Right lobe of liver (tissue), 6 donors: ENCODE results near the gene CXCL12. TPM values are rescaled to one million over a fixed set of nuclear protein-coding genes. Genes with fewer than 3 reads are reported as not detected.
A peak's percentile ranks its signal among the peaks of the same experiment; 100 is the strongest.

Experiments
- ATAC-seq, 4 donors: fragments of 200-7000 bp; cut with Tn5 transposase; one replicate each; pipeline ENCODE4 v1.9.1; 2020; ENCODE audit warnings: mild to moderate bottlenecking in 4 of 4, moderate library complexity in 4 of 4
- DNase-seq, 3 donors: peaks; one replicate each; pipeline ENCODE4 v3.0.0-alpha.2; 2020
- H3K27ac ChIP-seq, 3 donors: fragments of 200-600 bp; one replicate each; pipeline ENCODE4 v1.8.0; 2022
- H3K27me3 ChIP-seq, 2 donors: fragments of 200-600 bp; one replicate each; pipeline ENCODE4 v1.8.0; 2022
- H3K36me3 ChIP-seq, 4 donors: fragments of 200-600 bp; sonication (generic) in 1 of 4; one replicate each; pipeline versions ENCODE4 v1.5.1 to v1.8.0; 2017 to 2022; ENCODE audit warnings: control low read depth in 1 of 4
- H3K4me1 ChIP-seq, 4 donors: fragments of 200-600 bp; sonication (generic) in 1 of 4; one replicate each; pipeline versions ENCODE4 v1.5.1 to v1.8.0; 2017 to 2022; ENCODE audit warnings: control low read depth in 1 of 4
- H3K4me3 ChIP-seq, 3 donors: fragments of 200-600 bp; one replicate each; pipeline ENCODE4 v1.8.0; 2022
- H3K9me3 ChIP-seq, 4 donors: fragments of 200-600 bp; sonication (generic) in 1 of 4; one replicate each; pipeline versions ENCODE4 v1.5.1 to v1.8.0; 2017 to 2022; ENCODE audit warnings: control low read depth in 1 of 4
- CTCF ChIP-seq, 4 donors: fragments of 200-600 bp in 3 of 4; fragments of 450-650 bp in 1 of 4; IDR thresholded peaks; one replicate each; pipeline versions ENCODE4 v1.5.1 to v1.8.0; 2016 to 2022; ENCODE audit warnings: antibody characterized with exemption in 4 of 4, mild to moderate bottlenecking in 2 of 4
- POLR2A ChIP-seq: fragments of 450-650 bp; IDR thresholded peaks from one replicate; pipeline ENCODE4 v1.6.1; 2017; ENCODE audit warnings: antibody characterized with exemption, mild to moderate bottlenecking
- WGBS: methylation state at CpG from one replicate; pipeline ENCODE4 v1.1.6; 2018; ENCODE audit warnings: low coverage, low lambda C conversion rate; ENCODE audit not compliant: insufficient coverage; ENCODE audit errors: missing lambda C conversion rate; 5-methylcytosine and 5-hydroxymethylcytosine counted together
- intact Hi-C, 2 donors: fragments of 100-400 bp; cut with DNase I; formaldehyde crosslinking; loops; one replicate each; pipeline versions ENCODE4 v1.11.2 to v1.14.1; 2022
- total RNA-seq, 6 experiments: library from RNA; depleted of rRNA in 2 of 6; stranded (reverse); fragments of >200 nt in 2 of 6; fragmentation: NEBNext Ultra II Directional in 3 of 6; extraction: Animal tissue kit (Norgen Biotek cat#: 25700) in 3 of 6; gene quantifications; one replicate each; pipeline versions ENCODE4 v1.1.0 to v1.2.4, GENCODE V29; 2016 to 2023
- donor health status: DM: no; HTN: yes; CAD: no.
- donor health status: DM: no; HTN: no; CAD: no.
- donor health status: DM: no; HTN: no; CAD: no.
- donor health status: DM: no; HTN: yes; CAD: no.
- donor health status: DM: no; HTN: yes; CAD: no.

Gene CXCL12
- total RNA-seq, 6 experiments from 2014 or later = 17.5 to 116 (median 65.3) TPM

GRCh38 chr10:44352316-44353127 is 32.4 kb downstream of the CXCL12 start:
- ATAC-seq = peak in 2 of 4 donors; percentile 26 to 29
- intact Hi-C loops = no loop called here
- Histone ChIP-seq H3K27me3 (no peaks in the 10 kb centered on the region), H3K27ac (no peak overlapping the region), H3K9me3 (no peaks in the 10 kb centered on the region), H3K4me1 (no peaks in the 10 kb centered on the region), H3K36me3 (no peaks in the 10 kb centered on the region), H3K4me3 (no peak overlapping the region)
- 60% methylated on average over 3 of the region's 11 CpGs for WGBS
- DNase-seq = peak in 1 of 3 donors; percentile 38
- TF ChIP-seq POLR2A (no peak), CTCF (IDR thresholded peaks at IDR 0.05) (no peak)

- H3K4me1 ChIP-seq = no peaks in the 10 kb centered on the region
- intact Hi-C loops = no loop called here
- ATAC-seq = no peak
- no peaks in the 10 kb centered on the region for H3K36me3 ChIP-seq
- H3K27ac ChIP-seq = no peak overlapping the region
- 89% methylated on average over 5 of the region's 5 CpGs for WGBS
- TF ChIP-seq POLR2A (no peak), CTCF (IDR thresholded peaks at IDR 0.05) (no peak)
- H3K9me3 ChIP-seq = no peaks in the 10 kb centered on the region
- H3K27me3 ChIP-seq = no peaks in the 10 kb centered on the region
- no peak overlapping the region for H3K4me3 ChIP-seq
- no peak for DNase-seq
Observed at GRCh38 chr10:44348496-44348895, 36.4 kb downstream of the CXCL12 start.

- Histone ChIP-seq H3K9me3 (no peaks in the 10 kb centered on the region), H3K36me3 (no peaks in the 10 kb centered on the region), H3K4me3 (no peak overlapping the region), H3K27me3 (no peaks in the 10 kb centered on the region), H3K27ac (no peak overlapping the region), H3K4me1 (no peaks in the 10 kb centered on the region)
- whole genome bisulfite sequencing = 72% methylated on average over 7 of the region's 10 CpGs
- intact Hi-C loops = no loop called here
- ATAC-seq (no peak), DNase-seq (peak in 1 of 3 donors; percentile 19)
- no peak for TF ChIP-seq POLR2A
- TF ChIP-seq CTCF (IDR thresholded peaks at IDR 0.05) = no peak
Observed at GRCh38 chr10:44347609-44348400, 37.1 kb downstream of the CXCL12 start.

- WGBS = 30% methylated on average over 3 of the region's 6 CpGs
- DNase-seq (no peak), ATAC-seq (no peak)
- H3K9me3 ChIP-seq = no peaks in the 10 kb centered on the region
- no peaks in the 10 kb centered on the region for H3K36me3 ChIP-seq
- no peak overlapping the region for H3K4me3 ChIP-seq
- intact Hi-C loops = no loop called here
- TF ChIP-seq POLR2A = no peak
- no peak for TF ChIP-seq CTCF (IDR thresholded peaks at IDR 0.05)
- H3K27me3 ChIP-seq = no peaks in the 10 kb centered on the region
- H3K27ac ChIP-seq = no peak overlapping the region
- H3K4me1 ChIP-seq = no peaks in the 10 kb centered on the region
Observed at GRCh38 chr10:44344727-44345126, 40.2 kb downstream of the CXCL12 start.
